Measurements from ENCODE around the gene KIAA0930.

Gene KIAA0930

DNA sequence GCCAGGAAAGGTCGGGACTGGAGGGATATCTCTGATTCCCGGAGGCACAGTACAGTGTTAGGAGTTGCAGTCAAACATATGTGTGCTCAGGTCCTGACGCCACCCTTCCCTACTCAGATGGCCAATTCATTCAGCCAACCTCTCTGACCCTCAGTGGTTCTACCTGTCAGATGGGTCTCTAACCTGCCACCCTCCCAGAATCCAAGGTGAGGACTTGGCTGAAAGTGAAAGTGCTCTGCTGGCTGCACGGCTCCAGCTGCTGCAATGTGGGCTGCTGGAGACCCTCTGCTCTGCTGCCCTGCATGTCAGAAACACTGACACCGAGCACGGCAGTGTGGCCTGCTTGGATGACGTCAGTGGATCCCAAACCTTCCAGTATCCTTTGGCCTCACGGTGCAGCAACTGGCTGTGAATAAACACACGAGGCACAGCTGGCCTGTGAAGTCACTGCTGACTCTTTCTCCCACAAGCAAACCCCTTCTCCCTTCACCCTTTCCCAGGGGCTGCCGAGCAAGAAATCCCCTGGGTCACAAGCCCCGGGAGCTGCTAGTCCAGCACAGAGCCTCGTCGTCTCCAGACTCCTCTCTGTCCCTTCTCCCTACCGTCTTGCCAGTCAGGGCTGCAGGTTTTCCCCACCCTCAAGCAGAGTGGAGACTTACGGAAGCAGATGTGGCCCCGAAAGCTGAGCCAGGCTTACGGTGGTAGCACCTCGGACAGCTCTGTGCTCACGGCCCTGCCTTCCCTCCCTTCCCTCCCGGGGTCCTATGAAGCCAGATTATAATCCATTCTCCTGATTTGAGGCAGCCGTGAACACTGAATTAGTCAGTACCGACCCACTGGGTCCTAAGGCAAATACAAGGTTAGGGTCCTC is 24.3 kb downstream of the KIAA0930 start:
- DNase-seq: no peak

DNA sequence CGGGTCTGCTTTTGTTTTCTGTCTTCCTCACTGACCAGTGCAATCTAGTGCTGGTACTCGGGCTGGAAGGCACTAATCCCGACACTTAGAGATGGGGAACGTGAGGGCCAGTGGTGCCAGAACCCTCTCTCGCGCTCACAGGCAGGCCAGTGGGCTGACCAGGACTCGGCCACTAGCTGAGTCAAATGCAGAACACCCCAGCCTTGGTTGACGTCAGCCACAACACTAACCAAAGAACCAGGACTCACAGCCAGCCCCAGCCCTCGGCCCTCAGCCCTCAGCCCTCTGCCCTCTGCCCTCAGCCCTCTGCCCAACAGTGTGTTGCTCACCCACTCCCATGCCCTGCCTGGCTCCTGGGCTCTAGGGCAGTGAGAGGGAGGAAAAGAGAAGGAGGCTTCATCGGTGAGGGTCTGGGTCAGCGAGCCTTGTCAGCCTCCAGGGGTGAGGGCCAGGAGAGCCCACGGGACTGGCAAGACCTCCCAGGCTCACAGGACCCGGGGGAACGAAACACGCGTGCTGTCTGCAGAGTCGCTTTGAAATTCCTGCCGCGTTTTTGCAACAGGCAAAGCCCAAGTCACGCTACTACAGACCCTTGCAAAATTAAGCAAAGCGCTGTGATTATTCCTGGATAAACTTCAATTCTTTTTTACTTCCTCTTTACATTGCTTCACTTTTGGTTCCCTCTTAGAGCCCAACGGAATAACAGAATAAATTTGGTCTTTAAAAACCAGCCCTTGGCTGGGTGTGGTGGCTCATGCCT is 27.5 kb downstream of the KIAA0930 start:
- peak; percentile 90 for DNase-seq

DNA sequence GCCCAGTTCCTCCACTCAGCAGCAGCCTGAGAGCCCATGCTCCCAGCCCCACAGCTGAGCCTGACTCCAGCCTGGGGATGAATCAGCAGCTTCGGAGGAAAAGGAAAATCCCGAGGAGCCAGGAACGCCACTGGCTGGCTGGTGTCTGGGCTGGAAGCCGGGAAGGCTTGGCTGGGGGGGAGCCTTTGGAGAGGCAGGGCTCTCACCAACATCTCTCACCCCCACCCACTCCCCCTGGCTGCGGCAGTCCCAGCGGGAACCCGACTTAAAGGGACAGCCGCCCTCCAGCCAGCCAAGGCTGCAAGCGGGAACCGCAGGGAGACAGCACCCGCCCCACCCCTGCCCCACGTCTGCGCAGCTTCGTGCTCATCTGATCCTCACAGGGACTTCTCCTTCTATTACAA is 28.4 kb downstream of the KIAA0930 start:
- peak; percentile 47 for DNase-seq

- no peak for DNase-seq
Measured at GRCh38 chr22:45211848-45212247, 28.8 kb downstream of the KIAA0930 start.

DNA sequence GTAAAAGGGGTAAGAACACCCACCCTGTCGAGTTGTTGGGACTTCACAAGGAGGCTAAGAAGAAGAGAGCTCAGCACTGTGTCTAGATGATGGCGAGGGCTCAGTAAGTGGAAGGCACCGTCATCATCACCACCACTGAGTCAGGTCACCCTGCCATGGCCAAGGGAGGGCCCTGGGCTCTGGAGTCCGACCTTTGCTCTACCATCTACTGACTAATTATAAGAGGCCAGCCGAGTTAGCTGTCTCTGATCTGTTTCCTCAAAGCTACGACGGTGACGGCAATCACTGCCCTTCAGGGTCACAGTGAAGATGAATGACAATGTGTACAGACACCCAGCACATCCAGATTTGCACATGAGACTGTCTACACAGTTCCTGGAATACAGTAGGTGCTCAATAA is 29.3 kb downstream of the KIAA0930 start:
- peak; percentile 66 for DNase-seq

DNA sequence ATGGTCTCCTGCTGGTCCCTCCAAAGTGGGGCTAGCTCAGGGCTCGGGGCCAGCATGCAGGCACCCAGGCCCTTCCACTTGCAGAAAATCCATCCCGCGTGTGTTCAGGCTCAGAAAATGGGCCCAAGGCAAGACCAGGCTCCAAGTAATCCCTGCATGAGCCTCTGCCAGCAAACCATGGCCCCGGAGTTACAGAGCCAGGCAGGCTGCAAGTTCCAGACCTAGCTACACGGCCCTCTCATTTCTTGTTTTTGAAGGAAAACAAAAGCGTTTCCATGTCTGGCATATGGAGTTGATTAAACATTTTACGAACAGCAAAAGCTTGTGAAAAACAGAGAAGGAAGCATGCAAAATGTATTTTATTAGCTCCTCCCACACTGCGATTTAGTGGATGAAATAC is 29.7 kb downstream of the KIAA0930 start:
- DNase-seq: no peak

DNA sequence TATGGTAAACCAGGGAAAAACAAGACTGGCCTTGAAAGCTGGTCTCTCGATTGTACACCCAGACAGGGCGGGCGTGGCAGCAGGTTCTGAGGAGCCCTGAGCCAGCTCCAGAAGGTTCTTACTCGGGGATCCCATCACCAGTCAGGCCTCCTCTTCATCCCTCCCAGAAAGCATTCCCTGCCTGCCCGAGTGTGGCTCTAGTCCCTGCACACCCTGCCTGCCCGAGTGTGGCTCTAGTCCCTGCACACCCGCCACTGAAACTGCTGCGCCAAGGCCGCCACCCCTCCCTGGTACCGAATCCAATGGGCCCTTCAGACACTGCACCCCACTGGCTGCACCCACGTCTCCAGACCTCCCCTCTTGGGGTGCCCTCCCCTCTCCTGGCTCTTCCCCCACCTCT is 30.1 kb downstream of the KIAA0930 start:
- no peak for DNase-seq

DNA sequence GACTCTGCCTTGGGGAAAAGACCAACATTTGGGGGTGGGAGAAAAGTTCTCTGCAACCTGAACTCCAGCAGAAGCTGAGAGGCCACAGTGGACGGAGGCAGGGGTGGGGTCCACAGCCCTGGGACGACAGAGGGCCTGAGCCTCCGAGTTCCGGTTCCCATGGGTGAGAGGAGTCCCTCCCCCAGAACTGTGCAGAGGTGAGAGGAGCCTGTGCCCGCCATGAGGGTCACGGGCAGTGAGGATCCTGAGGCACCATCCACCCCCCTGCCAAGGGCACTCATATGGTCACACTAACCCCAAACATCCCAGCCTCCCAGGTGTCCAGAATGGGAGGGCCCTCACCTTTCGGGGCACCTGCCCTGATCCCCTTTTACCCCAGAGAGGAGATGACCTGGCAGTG is 30.5 kb downstream of the KIAA0930 start:
- DNase-seq: no peak

- DNase-seq: peak; percentile 30
Measured at GRCh38 chr22:45208993-45209838, 31.5 kb downstream of the KIAA0930 start.

GRCh38 chr22:45208696-45208992 is 32.0 kb downstream of the KIAA0930 start:
- DNase-seq: no peak

- DNase-seq: no peak
Measured at GRCh38 chr22:45207981-45208664, 32.6 kb downstream of the KIAA0930 start.

GRCh38 chr22:45207533-45207932 is 33.2 kb downstream of the KIAA0930 start:
- no peak for DNase-seq

DNA sequence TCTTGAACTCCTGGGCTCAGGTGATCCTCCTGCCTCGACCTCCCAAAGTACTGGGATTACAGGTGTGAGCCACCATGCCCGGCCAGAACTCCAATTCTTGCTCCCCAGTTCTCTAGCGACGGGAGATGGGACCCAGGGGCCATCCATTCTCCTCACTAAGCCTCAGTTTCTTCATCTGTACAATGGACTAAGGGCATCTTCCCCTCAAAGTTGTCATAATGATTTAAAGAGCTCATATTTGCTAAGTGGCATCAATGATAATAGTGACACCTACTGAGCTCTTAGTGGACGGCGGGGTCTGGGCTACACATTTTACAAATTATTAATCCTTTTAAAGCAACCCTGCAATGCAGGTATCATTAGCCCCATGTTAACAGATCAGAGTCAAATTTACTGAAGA is 34.5 kb downstream of the KIAA0930 start:
- DNase-seq: no peak

DNA sequence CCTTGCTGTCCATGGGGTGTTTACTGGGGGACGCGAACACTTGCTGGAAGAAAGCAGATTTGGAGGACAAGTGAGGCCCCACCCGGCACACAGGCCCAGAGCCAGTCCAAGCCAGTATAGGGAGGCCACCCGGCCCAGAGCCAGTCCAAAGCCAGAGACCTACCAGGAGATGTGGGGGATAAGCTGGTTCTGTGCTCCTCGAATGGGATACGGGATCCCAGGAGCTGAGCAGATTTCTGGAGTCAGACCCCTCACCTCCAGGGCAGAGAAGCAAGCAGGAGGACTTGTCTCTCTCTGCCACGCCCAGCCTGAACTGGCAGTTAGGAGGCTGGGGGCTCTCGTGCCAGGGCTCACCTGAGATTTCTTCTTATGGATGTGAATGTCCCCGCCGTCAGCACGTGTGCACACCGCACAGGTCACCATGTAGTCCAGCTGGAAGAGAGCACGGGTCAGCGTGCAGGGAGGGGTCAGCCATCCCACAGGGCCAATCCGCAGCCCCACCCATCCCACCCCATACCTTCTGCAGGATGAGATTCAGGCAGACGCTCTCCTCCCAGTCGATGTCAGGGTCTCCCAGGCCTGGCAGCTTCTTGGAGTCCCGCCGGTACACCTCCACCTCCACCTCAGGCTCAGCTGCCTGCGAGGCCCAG is 35.3 kb downstream of the KIAA0930 start:
- no peak for DNase-seq

DNA sequence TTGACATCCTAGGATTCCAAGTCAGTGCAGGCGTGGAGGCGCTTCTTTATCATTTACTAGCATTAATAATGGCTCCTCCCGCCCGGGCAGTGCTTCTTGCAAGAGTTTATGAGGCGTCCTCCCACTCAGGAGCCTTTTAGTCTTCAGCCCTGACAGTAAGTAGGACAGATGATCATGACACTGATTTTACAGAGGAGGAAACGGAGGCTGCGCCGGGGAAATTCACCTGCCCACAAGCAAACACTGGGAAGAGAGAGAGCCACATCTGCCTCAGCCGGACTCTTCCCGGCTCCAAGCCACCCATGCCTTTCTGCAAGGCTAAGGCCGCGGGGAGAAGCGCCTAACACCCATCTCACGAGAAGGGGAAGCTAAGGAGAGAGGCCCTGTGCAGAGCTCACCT is 35.9 kb downstream of the KIAA0930 start:
- DNase-seq: no peak

- DNase-seq: no peak
Measured at GRCh38 chr22:45204241-45204640, 36.5 kb downstream of the KIAA0930 start.

DNA sequence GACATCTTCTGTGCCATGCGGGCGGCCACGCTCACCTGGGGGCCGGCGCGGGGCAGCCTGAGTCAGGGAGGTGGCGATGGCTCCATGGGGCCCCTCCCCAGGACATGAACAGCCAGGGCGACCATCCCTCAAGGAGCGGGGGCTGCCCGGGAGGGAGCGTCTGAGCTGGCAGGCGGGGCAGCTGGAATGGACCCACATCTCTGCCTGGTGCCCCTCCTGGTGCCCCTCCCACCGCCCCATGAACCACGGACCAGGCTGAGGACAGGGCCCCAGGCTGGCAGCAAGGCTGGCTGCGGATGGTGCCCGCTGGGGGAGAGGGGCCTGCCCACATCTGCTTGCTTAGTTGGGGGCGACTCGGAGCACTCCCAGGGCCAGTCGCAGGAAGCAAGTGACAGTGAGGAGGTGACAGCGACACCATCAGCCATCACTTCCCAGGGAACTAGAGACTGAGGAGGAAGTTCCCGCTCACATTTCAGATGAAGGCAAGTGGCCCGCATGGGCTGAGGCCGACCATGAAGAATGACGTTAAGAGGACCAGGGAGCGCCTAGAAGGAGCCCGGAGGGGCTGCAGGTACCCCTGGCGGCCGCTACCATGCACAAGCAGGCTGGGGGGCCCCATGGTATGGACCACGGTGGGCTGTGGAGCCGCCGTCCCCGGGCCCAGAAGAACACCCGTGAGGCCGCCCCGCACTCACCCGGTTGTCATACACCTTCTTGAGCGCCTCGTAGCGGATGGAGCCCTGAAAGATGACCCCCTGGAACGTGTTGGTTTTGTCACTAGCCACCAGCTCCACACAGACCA is 37.3 kb downstream of the KIAA0930 start:
- DNase-seq: no peak

DNA sequence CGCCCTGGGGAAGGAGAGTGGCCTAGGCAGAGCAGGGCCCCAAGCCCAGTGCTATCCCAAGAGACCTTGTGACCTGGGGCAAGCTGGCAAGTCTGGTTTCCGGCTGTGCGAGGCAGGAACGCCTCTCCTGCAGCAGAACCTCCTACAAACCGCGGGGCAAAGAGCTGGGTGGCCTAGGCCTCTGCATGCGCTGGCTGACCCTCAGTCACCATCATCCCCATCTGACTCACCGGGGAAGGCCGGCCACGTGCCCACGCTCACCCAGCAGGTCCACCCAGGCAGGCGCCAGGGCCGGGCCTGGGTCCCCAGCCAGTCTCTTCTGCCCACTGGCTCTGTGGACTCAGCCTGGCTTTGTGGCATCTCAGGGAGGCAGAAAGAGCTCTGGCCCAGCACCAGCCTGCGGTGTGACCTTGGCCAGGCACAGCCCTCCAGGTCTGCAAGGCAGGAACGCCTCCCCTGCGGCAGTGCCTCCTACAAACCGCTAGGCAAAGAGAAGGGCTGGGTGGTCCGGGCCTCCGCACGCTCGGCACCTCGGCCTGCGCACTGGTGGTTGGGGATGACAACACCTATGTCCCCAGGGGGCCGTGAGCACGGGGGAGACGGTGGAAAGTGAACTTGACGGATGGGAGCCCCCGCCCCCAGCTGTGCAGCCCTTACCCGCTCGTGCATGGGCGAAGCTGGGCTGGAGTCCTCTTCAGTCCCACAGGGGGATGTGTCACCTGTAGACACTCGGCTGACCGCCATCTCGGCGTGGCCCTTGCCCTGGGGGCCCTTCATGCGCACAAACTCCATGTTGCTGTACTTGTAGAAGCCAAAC is 38.2 kb downstream of the KIAA0930 start:
- DNase-seq: peak; percentile 55

DNA sequence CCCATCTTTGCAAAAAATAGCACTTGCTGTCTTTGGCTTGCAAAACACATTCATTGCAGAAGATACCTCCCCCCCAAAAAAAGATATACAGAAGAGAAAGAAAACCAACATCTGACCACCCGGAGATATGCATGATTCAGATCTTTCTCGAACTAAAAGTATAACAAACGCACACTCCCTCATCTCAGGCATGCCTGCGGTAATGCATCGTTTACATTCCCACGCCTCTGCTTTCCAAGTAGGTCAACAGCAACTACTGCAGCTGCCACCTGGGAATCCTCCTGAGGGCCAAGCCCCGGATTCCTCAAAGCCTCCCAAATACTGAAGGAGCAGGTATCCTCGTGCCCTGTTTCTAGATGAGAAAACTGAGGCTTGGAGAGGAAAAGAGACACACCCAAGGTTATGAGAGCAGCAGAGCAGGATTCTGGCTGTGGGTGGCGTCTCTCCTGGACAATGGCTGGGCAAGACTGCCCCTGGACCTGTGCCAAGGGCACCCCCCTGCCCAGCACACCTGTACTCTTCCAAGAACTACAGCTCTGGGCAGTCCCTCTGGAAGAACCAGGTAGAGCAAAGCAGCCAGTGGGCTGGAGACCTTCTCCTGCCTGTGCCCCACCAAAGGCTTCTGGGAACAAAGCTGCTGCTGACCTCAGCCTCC is 38.9 kb downstream of the KIAA0930 start:
- no peak for DNase-seq

Measured in suppressor macrophage treated with lipopolysaccharide for 4 hours (primary cell).